ENCODE results near the gene GJD4.

GRCh38 chr10:35555962-35556930 lies 48.9 kb upstream of the GJD4 start:
- TF ChIP-seq CTCF (IDR thresholded peaks at IDR 0.05 in 8 of 11, conservative IDR thresholded peaks at IDR 0.05 in 3 of 11) = no peak
- no peak for TF ChIP-seq POLR2A (IDR thresholded peaks at IDR 0.05)
- no peak for TF ChIP-seq POLR2AphosphoS5 (IDR thresholded peaks at IDR 0.05)
